T-helper 9 cell (primary cell): ENCODE results near the gene RPGR.

ENCODE experiments used
- DNase-seq: peaks from one replicate; pipeline ENCODE4 v3.0.0-alpha.2; 2020
- total RNA-seq, 2 donors: gene quantifications; one replicate each; lab custom pipeline; 2026; lab: John Stamatoyannopoulos, UW

RPGR gene, protein sequence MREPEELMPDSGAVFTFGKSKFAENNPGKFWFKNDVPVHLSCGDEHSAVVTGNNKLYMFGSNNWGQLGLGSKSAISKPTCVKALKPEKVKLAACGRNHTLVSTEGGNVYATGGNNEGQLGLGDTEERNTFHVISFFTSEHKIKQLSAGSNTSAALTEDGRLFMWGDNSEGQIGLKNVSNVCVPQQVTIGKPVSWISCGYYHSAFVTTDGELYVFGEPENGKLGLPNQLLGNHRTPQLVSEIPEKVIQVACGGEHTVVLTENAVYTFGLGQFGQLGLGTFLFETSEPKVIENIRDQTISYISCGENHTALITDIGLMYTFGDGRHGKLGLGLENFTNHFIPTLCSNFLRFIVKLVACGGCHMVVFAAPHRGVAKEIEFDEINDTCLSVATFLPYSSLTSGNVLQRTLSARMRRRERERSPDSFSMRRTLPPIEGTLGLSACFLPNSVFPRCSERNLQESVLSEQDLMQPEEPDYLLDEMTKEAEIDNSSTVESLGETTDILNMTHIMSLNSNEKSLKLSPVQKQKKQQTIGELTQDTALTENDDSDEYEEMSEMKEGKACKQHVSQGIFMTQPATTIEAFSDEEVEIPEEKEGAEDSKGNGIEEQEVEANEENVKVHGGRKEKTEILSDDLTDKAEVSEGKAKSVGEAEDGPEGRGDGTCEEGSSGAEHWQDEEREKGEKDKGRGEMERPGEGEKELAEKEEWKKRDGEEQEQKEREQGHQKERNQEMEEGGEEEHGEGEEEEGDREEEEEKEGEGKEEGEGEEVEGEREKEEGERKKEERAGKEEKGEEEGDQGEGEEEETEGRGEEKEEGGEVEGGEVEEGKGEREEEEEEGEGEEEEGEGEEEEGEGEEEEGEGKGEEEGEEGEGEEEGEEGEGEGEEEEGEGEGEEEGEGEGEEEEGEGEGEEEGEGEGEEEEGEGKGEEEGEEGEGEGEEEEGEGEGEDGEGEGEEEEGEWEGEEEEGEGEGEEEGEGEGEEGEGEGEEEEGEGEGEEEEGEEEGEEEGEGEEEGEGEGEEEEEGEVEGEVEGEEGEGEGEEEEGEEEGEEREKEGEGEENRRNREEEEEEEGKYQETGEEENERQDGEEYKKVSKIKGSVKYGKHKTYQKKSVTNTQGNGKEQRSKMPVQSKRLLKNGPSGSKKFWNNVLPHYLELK
- total RNA-seq, result 16.4 to 25.3 reads per million in 2 donors

DNA sequence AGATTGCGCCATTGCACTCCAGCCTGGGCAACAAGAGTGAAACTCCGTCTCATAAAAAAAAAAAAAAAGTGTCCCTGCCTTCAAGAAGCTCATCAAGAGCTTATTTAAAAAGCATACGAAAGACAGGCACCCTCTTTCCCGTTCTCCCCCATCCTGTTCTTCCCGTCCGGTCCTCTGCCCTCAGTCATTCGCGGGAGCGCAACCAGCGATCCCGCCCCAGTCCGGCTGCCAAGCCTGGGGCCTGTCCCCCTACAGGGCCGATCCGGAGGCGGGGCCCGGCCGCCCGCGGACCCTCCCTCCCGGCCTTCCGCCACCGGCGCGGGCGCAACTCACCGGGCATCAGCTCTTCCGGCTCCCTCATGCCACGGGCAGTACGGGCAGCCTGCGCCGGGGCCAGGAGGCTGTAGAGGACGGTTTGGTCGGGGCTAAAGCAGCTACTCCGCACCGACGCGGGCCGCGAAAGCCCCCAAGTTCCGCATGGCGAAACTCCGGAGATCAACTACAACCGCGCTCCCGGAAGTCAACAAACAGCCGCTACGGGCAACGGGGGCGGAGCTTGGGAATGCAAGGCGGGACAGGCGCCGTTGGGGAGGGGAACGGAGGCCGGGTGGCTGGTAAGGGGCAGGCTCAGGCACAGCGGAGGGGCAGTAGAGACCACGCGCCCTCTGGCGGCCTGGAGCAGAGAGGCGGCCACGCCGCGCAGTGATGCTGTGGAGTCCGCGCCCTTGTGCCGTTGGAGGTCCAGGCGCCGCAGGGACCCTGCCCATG is at the start of gene RPGR:
Gene RPGR, minus strand, starts transcription at position 503 of the 768 bp plus-strand sequence. Its CDS starts 142 bp downstream, at position 361.
- peak; percentile 86 for DNase-seq

DNA sequence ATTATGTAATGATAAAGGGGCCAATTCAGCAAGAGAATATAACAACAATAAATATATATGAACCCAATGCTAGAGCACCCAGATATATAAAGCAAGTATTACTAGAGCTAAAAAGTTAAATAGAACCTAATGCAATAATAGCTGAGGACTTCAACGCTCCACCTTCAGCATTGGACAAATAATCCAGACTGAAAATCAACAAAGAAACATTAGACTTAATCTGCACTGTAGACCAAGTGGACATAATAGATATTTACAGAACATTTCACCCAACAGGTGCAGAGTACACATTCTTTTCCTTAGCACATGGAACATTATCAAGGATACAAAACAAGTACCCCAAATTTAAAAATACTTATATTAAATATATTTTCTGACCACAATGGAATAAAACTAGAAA is 49.4 kb upstream of the RPGR start:
- no peak for DNase-seq

DNA sequence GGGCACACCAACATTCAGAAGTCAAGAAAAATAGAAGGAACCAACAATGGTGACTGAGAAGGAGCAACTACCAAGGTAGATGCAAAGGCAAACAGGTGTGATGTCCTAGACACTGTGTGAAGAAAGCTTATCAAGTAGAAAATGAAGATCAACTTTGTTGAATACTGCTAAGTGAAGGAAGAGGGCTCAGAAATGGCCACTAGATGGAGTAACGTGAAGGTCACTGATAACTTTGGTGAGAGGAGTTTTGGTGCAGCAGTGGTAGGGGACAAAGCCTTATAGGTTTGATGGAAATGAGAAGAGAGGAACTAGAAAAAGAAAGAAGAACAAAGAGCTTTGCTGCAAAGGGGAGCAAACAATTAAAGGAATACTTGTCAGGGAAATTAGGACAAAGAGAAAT is 48.6 kb upstream of the RPGR start:
- no peak for DNase-seq

DNA sequence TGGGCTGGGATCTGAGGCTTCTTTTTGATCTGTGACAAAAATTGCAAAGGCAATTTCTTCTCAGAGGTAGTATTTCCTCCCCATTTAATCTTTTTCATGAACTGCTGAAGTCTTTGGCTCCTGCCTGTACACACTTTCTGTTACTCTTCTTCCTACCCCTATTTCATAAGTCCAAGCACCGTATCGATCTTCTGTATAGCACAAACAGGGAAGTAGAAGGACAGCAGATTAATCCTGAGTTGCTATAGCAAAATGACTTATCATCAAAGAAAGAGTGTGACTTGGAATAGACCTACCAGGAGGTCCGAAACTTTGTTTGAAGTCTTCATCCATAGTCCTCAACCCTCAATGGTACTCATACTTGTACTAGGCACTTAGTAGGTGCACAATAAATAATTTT is 47.1 kb upstream of the RPGR start:
- DNase-seq, result no peak

DNA sequence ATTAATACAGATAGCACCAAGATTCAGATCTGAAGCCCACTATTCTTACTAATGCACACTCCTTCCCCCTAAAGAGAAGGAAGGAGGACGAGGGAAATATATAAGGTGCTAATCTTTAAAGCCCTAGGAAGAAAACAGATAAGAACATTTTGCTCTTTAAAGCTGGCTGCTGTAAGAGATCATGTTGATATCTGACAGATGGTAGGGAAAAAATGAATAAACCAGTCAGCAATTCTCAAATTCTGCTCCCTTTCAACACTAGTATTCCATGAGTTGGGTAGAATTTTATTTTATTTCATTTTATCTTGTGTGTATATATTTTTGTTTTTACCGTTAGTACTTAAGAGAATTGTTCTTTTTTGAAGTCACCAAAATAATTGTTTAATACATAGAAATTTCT is 44.3 kb upstream of the RPGR start:
- no peak for DNase-seq

DNA sequence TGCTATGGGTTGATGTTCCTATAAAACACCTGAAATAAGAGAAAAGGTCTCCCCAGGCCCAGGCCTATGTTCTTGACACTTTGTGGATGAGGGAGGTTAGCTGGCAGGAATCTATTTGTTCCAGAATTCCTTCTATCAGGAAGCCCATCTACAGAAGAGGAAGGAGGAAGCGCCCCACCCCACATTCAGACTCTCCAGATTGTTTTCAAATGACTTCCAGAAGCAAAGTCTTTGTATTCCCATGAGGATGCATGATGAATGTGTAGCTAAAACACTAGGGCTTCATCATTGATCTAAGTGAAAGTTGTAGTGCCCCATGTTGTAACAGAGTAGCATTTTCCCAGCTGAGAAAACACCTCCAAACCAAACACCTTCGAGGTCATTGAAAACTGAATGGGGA is 41.5 kb upstream of the RPGR start:
- DNase-seq, result no peak

DNA sequence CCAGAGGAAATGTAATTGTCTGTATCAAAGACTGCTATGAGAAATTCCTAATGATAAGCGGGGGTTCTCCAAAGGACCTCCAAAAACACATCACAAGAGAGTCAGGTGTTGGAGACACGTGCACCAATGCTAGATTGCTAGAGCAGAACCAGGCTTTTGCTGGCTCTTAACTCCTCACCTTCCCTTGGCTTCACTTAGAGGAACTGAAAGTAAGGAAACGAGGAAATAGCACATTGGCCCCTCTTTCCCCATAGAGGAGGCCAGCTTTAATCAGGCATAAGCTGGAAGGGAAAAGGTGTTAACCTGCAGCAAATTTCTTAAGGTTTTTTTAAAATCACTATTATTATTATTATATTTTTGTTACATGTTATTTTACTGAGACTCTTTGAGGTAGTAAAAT is 38.6 kb upstream of the RPGR start:
- no peak for DNase-seq

DNA sequence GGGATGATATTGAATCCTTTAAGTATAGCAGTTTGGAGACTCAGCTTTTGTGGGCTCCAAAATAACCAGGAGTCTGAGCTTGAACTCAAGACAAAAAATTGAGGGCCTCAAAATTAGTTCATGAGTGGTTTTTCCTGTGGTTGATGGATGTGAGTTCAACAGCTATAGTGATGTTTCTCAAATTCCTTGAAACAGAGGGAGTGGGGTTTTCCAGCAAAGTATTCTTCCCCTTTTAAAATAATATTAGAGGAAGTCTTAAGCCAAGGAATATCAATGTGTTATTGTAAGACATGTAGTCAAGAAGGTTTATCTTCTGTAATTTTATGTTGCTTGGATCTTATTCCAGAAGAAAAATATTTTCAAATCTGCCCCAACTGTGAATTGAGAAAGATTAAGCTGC is 35.7 kb upstream of the RPGR start:
- DNase-seq, result no peak

DNA sequence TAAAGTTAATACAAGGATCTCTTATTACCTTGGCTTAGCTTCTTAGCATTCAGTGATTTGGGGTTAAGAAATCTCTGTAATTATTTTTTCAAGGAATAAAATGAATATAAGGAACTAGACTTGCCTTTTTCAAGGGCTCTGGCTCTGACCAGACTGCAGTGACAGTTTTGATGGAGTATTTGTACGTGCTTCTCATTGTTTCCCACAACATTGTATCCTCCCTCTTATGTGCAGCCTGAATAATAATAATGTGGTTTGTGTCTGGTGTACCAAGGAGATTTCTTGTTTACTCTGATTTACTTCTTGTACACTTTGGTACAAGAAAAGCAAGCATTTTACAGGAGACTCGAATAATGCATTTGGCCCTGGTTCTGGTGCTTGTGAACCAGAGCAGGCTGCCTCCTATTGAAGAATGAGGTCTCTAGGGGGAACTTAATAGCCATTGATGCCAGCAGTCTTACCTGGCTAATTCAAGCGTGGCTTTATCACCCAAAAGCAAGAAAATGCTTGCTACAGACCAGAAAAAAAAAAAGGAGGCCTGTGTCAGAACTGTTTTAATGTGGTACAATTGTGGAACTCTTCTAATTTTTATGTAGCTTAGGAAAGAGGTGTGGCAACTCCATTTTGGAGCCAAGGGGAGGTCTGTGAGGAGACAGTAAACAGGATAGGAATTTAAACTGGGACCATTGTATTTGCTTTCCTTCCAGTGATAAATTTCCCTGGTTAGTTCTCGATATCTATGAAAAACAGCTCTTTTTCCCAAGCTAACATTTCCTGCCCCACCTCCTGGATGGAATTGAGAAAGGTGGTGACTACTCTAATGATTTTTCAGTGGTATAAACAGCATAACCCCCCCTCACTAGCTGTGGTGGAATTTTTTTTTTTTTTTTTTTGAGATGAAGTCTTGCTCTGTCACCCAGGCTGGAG is 30.7 kb upstream of the RPGR start:
- DNase-seq, result no peak

DNA sequence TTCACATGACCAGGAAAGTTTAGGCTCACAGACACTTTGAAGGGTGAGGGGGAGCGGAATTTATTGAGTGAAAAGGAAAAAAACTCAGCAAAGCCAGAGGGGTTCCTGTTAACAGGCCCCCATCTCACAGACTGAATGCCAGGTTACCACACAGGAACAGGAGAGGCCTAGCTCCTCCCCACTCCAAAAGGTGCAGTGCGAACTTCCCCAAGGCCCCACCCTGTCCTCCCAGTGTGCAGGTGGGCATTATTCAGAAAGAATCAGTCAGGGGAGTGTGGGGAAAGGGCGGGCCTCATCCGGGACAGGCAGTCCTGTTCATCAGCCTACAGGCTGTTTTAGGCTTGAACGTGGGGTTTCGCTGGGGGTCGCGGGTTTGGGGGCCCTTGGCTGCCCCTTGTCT is 29.1 kb upstream of the RPGR start:
- no peak for DNase-seq

DNA sequence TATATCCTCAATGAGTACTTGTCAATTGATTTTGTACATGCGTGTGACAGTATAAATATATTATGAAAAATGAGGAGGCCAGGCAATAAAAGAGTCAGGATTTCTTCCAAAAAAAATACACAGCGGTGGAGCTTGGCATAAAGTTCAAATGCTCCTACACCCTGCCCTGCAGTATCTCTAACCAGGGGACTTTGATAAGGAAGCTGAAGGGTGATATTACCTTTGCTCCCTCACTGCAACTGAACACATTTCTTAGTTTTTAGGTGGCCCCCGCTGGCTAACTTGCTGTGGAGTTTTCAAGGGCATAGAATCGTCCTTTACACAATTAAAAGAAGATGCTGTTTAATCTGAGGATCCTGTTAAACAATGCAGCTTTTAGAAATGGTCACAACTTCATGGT is 25.1 kb upstream of the RPGR start, which contains the start of gene OTC:
Gene OTC, plus strand, starts transcription at position 243 of the 400 bp plus-strand sequence. Its CDS starts 93 bp downstream, at position 336.
- DNase-seq, result no peak

DNA sequence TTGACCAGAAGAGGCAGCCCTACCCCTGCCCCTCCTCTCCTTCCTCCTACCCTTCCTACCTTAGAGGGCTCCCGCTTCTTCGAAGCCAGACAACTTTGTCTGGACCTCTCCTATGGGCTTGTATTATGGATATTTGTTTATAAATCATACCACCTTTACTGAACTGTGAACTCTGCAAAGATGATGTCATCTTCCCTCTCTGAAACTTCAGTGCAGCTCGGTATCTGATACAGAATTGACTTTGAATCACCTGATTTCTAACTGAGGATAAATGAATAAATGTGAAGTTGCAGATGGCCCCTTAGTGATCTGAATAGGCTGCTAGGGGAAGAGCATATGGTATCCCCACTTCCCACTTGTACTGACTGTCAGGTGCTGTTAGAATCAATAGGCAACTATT is 24.0 kb upstream of the RPGR start:
- DNase-seq, result no peak

DNA sequence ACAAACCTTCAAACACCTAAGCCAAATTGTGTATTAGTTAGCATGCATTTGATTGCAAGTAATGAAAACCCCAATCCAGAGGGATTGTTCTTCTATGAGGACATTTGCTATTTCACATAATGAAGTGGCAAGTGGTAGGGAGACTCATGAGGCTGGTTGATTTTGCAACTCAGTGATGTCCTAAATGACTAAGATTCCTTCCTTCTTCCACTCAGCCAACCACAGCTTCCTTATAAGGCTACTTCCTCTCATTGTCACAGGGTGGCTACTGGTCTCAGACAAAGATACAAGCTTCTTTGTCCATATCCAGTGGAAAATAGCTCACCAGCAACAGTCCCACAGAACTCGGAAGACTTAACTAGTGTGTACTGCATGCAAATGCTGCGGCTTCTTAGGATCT is 19.8 kb upstream of the RPGR start:
- no peak for DNase-seq

DNA sequence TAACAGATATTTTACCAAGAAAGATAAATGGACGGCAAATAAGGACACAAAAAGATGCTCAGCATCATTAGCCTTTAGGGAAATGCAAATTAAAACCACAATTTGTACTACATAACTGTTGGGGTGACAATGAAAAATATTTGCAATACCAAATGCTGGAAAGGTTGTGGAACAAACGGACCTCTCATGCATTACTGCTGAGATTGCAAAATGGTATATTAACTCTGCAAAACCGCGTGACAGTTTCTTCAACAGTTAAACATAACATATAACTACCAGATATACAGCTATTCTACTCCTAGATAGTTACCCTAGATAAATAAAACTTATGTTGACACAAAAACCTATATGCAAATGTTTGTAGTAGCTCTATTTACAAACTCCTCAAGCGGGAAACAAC is 18.8 kb upstream of the RPGR start:
- DNase-seq, result no peak

DNA sequence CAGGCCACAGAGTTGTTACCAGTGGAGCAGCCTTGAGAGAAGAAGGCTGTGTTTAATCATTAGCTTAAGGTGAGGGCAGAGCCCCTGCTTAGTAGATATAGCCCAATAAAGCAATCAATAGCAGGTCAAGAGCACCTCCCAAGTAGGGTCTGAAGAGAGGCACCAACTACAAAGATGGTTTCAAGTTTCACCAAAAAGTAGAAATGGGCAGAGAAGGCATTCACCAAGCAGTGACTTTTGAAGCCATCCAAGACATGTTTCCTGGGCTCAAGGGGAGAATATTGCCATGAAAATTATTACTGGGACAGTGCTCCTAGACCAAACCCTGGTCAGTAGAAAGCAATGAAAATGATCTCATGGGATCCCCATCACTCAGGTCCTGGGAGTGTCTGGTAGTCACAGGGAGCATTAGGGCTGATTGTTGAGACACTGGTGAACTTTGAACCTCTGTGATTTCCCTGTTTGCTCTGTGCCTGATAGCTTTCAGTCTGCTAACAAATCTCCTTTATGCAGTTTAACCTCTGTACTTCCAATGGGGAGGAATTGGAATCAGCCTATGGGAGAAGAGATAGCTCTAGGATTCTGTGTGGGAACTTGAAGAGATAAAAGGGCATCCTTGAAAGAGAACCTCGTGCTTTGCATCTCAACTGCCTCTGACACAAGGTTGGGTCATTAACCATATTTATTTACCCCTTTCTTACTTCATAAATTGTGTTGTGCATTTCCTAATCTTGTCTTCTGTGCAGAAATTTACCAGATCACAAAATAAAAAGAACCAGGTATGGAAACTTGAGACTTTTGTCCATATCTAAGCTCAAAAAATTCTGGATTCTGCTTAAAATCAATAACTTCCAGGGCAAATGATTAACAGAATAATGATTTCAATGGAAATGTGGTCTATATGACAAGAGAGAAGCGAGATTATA is 15.8 kb upstream of the RPGR start:
- DNase-seq, result no peak

DNA sequence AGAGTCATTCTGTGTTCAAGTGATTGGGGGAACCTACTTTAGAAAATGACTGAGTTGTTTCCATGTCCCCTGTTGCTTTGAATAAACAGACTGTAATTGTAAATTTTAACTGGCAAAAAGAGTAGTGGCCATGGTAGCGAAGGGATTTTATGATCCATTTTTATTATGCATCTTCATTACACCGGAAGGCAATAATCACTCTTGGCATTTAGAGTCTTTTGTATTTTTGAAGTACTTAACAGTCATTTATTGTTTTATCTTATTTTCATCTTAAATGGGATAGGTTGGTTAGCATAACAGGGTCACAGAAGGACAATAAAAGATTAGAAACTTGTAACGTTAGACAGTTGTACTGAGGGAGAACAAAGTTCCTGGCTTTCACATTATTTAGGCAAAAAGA is 14.1 kb upstream of the RPGR start:
- DNase-seq, result no peak

DNA sequence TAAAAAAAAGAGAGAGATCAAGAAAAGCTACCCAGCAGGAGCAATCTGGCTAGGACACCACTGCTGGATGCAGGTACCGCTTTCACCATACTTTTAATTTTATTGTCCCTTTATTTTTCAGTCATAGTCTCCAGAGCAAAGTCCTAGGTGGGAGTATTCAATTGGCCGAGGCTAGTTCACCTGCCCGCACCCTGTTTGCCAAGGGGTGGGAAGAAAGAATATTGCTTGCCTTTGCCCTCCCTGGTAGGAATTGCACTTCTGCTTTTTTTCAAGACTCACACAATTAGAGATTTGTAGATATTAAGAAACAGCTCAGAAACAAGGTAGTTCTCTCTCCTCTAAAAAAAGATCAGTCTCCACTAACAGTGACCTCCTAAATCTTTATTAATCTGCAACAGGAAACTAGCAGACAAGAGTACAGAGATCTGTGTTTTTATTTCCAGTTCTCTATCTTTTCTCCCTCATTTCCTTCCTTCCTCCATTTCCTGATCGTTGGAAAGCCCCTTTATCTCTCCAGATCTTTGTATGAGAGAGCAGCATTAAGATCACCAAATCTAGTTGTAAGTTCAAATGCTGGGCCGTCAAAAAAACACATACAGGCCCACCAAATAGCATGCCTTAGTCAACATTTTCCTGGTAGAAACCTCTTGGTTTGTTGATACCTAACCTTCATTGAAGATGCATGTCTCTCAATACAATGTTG is 9.4 kb upstream of the RPGR start:
- no peak for DNase-seq

DNA sequence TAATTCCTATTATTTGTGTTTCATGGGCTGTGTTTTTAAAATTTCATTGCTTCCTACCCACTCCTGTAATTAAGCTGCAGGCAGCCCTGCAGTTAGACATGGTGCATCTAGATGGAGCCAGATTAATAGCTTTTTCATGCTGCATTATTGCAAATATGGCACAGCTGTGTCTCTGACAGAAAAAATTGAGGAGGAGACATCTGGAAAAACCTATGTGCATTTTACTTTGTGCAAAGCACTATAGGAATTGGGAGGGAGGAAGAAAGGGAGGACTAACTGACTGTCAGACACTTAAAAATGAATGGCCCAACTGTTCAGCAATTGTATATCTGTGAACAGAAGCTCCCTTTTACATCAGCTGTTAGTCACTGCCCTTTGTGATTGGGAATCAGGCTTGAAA is 8.1 kb upstream of the RPGR start:
- no peak for DNase-seq

DNA sequence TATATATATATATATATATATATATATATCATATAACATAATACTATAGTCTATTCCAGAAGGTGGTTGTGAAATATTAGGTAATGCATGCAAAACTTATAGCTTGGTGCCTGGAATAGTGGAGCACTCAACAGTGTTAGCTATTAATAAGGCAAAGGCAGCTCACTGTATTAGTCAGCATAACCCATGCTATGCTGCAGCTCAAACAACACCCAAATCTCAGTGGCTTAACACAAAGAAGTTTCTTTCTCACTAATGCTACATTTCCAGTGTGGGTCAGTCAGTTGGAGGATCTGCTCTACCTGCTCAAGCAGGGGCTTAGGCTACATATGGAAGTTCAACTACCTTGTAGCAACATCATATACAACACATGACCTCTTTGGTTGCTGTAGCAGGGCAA is 5.2 kb upstream of the RPGR start:
- DNase-seq, result no peak

DNA sequence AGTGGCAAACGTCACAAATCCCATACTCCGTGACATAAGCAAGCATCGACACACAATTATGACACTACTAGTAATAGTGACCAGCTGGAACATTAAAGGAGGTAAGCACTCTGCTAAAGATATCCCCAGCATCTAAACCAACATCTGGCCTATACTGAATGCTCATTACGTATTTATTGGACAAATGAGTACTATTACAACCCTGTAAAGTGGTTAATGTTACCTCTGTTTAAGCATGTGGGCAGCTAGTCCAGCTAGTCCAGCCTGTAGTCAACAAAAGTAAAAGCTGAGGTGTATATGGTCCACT is 419 bp upstream of the RPGR start:
- DNase-seq, result no peak
